H1 (cell line): ENCODE results near the gene ATP2B3. TPM values are rescaled to one million over a fixed set of nuclear protein-coding genes. Genes with fewer than 3 reads are reported as not detected.

Source experiments
- BCL11A ChIP-seq, 2 experiments: IDR thresholded peaks; one replicate each; pipeline ENCODE4 v1.6.1; 2011; ENCODE audit warnings: low read depth in 2 of 2, low read length in 2 of 2, mild to moderate bottlenecking in 2 of 2
- SAP30 ChIP-seq: fragments of 300-600 bp; sonication (generic); IDR thresholded peaks from 2 replicates; pipeline ENCODE4 v1.7.1; 2012; ENCODE audit warnings: low read length, moderate library complexity, mild to moderate bottlenecking, inconsistent platforms; ENCODE audit not compliant: insufficient read depth, insufficient replicate concordance
- TAF1 ChIP-seq: IDR thresholded peaks from 2 replicates; pipeline ENCODE4 v1.6.1; 2011; ENCODE audit warnings: mild to moderate bottlenecking, low read depth, low read length
- ZNF274 ChIP-seq: IDR thresholded peaks from 2 replicates; pipeline ENCODE4 v1.7.0; 2012; ENCODE audit warnings: low read length, borderline replicate concordance; ENCODE audit errors: extremely low read depth
- polyA plus RNA-seq, 7 experiments: library from polyadenylated mRNA; depleted of rRNA in 3 of 7; stranded (reverse) in 5 of 7; unstranded in 2 of 7; fragments of >200 nt in 5 of 7; fragments of 200-250 nt in 2 of 7; gene quantifications; 1 replicate in 5 of 7; 2 replicates in 1 of 7; 4 replicates in 1 of 7; pipeline versions ENCODE4 v1.2.1 to v1.2.3, GENCODE V29; 2011 to 2013; ENCODE audit warnings: missing spikeins in 2 of 7, mixed read lengths in 2 of 7
- total RNA-seq: library from RNA; stranded (reverse); fragmentation: NEBNext Ultra II Directional; extraction: Animal tissue kit (Norgen Biotek cat#: 25700); gene quantifications from 2 replicates; pipeline ENCODE4 v1.2.1, GENCODE V29; 2021
- TF ChIP-seq, protein P1 (sequence below): IDR thresholded peaks from 2 replicates; pipeline ENCODE4 v1.6.1; 2012; ENCODE audit warnings: inconsistent platforms
- TF ChIP-seq, protein P2 (sequence below): IDR thresholded peaks from 2 replicates; pipeline ENCODE4 v1.6.1; 2012; ENCODE audit warnings: low read length, inconsistent platforms

ATP2B3 gene
- total and polyA plus RNA-seq, 2 of the 8 experiments (the other 6 are each of a cell fraction or from before 2014, with no cell fraction given): 0.14 to 0.19 TPM

DNA sequence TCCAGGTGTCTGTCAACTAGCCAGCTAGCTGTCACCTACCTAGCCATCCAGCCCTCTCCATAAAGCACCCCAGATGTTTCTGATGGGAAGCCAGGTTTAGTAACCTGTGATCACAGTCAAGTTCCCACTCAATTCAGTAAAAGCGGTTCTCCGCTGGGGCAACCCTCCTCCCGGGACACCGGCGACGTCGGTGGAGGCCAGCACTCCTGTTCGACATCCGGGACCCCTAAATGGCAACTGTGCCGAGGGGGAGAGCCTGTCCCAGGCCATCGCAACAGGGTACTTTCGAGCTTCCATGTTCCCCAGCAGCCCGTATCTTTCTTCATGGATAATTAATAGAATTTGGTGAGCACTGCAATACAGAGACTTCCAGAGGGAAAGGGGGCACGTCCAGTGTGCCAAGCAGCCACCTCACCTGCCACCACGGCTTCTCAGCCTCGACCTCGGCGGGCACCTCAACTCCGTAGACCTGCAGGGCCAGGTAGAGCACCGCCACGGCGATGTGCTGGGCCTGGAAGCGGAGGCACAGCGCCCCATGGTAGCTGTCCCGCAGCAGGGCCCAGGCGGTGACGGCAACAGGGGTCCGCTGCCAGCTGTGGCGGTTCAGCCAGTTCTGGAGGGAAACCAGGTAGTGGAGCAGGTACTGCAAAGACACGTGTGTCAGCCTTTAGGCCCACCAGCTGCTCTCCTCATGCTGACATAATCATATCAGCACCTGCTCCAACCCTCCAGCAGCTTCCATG is 74.8 kb downstream of the ATP2B3 start (continued):
- TF ChIP-seq BCL11A (IDR thresholded peaks at IDR 0.05; ENCODE audit: low read depth in 2 of 2, low read length in 2 of 2) (no peak), ZNF274 (no peak), TAF1 (no peak), SAP30 (no peak)
- TF ChIP-seq, protein P1, sequence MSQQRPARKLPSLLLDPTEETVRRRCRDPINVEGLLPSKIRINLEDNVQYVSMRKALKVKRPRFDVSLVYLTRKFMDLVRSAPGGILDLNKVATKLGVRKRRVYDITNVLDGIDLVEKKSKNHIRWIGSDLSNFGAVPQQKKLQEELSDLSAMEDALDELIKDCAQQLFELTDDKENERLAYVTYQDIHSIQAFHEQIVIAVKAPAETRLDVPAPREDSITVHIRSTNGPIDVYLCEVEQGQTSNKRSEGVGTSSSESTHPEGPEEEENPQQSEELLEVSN: no peak
- TF ChIP-seq, protein P2, sequence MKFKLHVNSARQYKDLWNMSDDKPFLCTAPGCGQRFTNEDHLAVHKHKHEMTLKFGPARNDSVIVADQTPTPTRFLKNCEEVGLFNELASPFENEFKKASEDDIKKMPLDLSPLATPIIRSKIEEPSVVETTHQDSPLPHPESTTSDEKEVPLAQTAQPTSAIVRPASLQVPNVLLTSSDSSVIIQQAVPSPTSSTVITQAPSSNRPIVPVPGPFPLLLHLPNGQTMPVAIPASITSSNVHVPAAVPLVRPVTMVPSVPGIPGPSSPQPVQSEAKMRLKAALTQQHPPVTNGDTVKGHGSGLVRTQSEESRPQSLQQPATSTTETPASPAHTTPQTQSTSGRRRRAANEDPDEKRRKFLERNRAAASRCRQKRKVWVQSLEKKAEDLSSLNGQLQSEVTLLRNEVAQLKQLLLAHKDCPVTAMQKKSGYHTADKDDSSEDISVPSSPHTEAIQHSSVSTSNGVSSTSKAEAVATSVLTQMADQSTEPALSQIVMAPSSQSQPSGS: no peak
- TF ChIP-seq, all 59 proteins: peak for 0
